Adrenal gland (tissue), 12 donors: ENCODE data around the gene ARHGEF10L. TPM values are rescaled to one million over a fixed set of nuclear protein-coding genes. Genes with fewer than 3 reads are reported as not detected.

Experiments
- DNase-seq, 7 donors: peaks; one replicate each; pipeline ENCODE4 v3.0.0-alpha.2; 2019 to 2020
- H3K27ac ChIP-seq, 5 donors: fragments of 200-600 bp; sonication (generic) in 4 of 5; 1 replicate in 3 of 5; 2 replicates in 2 of 5; pipeline versions ENCODE4 v1.5.1 to v1.8.0; 2016 to 2020; ENCODE audit warnings: mild to moderate bottlenecking in 1 of 5
- H3K27me3 ChIP-seq: fragments of 200-600 bp; 2 replicates; pipeline ENCODE4 v1.8.0; 2021
- H3K36me3 ChIP-seq, 2 donors: fragments of 200-600 bp; replicated peaks in 1 of 2; 1 replicate in 1 of 2; 2 replicates in 1 of 2; pipeline versions ENCODE4 v1.5.1 to v1.8.0; 2018 to 2022
- H3K4me1 ChIP-seq, 2 donors: fragments of 200-600 bp; replicated peaks in 1 of 2; 1 replicate in 1 of 2; 2 replicates in 1 of 2; pipeline versions ENCODE4 v1.5.1 to v1.8.0; 2018 to 2021
- H3K4me3 ChIP-seq, 4 donors: fragments of 200-600 bp; sonication (generic) in 3 of 4; one replicate each; pipeline ENCODE4 v1.5.1; 2016 to 2018
- H3K9me3 ChIP-seq, 3 donors: fragments of 200-600 bp; sonication (generic) in 1 of 3; replicated peaks in 1 of 3; 1 replicate in 2 of 3; 2 replicates in 1 of 3; pipeline versions ENCODE4 v1.5.1 to v1.8.0; 2016 to 2021
- CTCF ChIP-seq, 6 experiments: fragments of 450-650 bp in 4 of 6; fragments of 200-600 bp in 2 of 6; sonication (generic) in 1 of 6; IDR thresholded peaks; 1 replicate in 5 of 6; 2 replicates in 1 of 6; pipeline versions ENCODE4 v1.5.1 to v1.8.0; 2016 to 2021; ENCODE audit warnings: antibody characterized with exemption in 6 of 6, mild to moderate bottlenecking in 2 of 6, moderate library complexity in 1 of 6
- POLR2A ChIP-seq, 2 donors: fragments of 450-650 bp; IDR thresholded peaks; one replicate each; pipeline ENCODE4 v1.6.1; 2017; ENCODE audit warnings: antibody characterized with exemption in 2 of 2, mild to moderate bottlenecking in 2 of 2, moderate library complexity in 1 of 2
- WGBS, 4 donors: extraction: QIAGEN DNeasy Blood & Tissue Kit in 2 of 4; methylation state at CpG; one replicate each; pipeline versions ENCODE4 v1.1.5 to v1.1.7; 2013 to 2017; 5-methylcytosine and 5-hydroxymethylcytosine counted together
- intact Hi-C, 2 donors: fragments of 100-400 bp; cut with DNase I; formaldehyde crosslinking; loops; one replicate each; pipeline versions ENCODE4 v1.14.1 to v1.15.0; 2022 to 2023
- polyA plus RNA-seq, 3 donors: library from polyadenylated mRNA; stranded (reverse); fragments of 200-250 nt in 2 of 3; fragments of 350-450 nt in 1 of 3; fragmentation: Illumina TruSeq in 1 of 3; extraction: RNeasy Lipid Tissue Mini Kit (QIAGEN cat#74804) in 1 of 3; gene quantifications; one replicate each; pipeline ENCODE4 v1.2.3, GENCODE V29; 2013 to 2014
- total RNA-seq, 9 donors: library from RNA; depleted of rRNA in 4 of 9; stranded (reverse); fragments of >200 nt in 4 of 9; fragments of 120-200 nt in 1 of 9; fragmentation: NEBNext Ultra II Directional in 1 of 9; extraction: Animal tissue kit (Norgen Biotek cat#: 25700) in 1 of 9; gene quantifications; one replicate each; pipeline versions ENCODE4 v1.1.0 to v1.2.4, GENCODE V29; 2013 to 2023
- donor health status: healthy with polysubstance abuse.
- donor health status: Bipolar disorder and iron deficiency.
- donor health status: DM: yes; HTN: yes; CAD: no.
- donor health status: DM: no; HTN: no; CAD: no.
- donor health status: DM: no; HTN: no; CAD: no.
- donor health status: DM: yes; HTN: yes; CAD: no.

The ARHGEF10L gene
- total and polyA plus RNA-seq, 12 donors: 1.7 to 54.9 (median 30.1) TPM

GRCh38 chr1:17564458-17565393, 25.2 kb downstream of the ARHGEF10L start:
- no peaks in the 10 kb centered on the region for H3K36me3 ChIP-seq
- TF ChIP-seq CTCF (IDR thresholded peaks at IDR 0.05) (no peak), POLR2A (IDR thresholded peaks at IDR 0.05) (no peak)
- no peak overlapping the region for H3K27ac ChIP-seq
- 81 to 89% (median 86%) methylated on average over 14 to 16 of the region's 16 CpGs for WGBS, 4 donors
- H3K27me3 ChIP-seq: no peaks in the 10 kb centered on the region
- intact Hi-C loops: no loop called here
- no peak for DNase-seq
- H3K4me1 ChIP-seq: peaks cover 36 to 58% of the 10 kb centered on the region in 2 donors
- H3K4me3 ChIP-seq: no peak overlapping the region
- no peaks in the 10 kb centered on the region for H3K9me3 ChIP-seq

- TF ChIP-seq CTCF (IDR thresholded peaks at IDR 0.05) (no peak), POLR2A (IDR thresholded peaks at IDR 0.05) (no peak)
- Histone ChIP-seq H3K27ac (peak overlapping the region in 1 of 5 donors; percentile 99), H3K4me1 (peaks cover 43 to 56% of the 10 kb centered on the region in 2 donors), H3K27me3 (no peaks in the 10 kb centered on the region), H3K36me3 (no peaks in the 10 kb centered on the region), H3K9me3 (no peaks in the 10 kb centered on the region), H3K4me3 (no peak overlapping the region)
- intact Hi-C loops: no loop called here
- 66 to 79% (median 73%) methylated on average over 9 to 17 of the region's 17 CpGs for WGBS, 4 donors
- DNase-seq: no peak
Observed at GRCh38 chr1:17565461-17566252, 26.2 kb downstream of the ARHGEF10L start.

- Histone ChIP-seq H3K27ac (peak overlapping the region in 2 of 5 donors; percentile 97 to 99), H3K9me3 (no peaks in the 10 kb centered on the region), H3K27me3 (no peaks in the 10 kb centered on the region), H3K4me3 (no peak overlapping the region), H3K36me3 (no peaks in the 10 kb centered on the region), H3K4me1 (peaks cover 36 to 49% of the 10 kb centered on the region in 2 donors)
- intact Hi-C loops: no loop called here
- no peak for DNase-seq
- TF ChIP-seq POLR2A (IDR thresholded peaks at IDR 0.05) (no peak), CTCF (IDR thresholded peaks at IDR 0.05) (no peak)
- 87 to 100% (median 89%) methylated on average over 2 to 3 of the region's 3 CpGs for WGBS, 4 donors
Observed at GRCh38 chr1:17566417-17566816, 26.9 kb downstream of the ARHGEF10L start.

- no peaks in the 10 kb centered on the region for H3K9me3 ChIP-seq
- H3K36me3 ChIP-seq: no peaks in the 10 kb centered on the region
- H3K27me3 ChIP-seq: no peaks in the 10 kb centered on the region
- 60 to 66% (median 64%) methylated on average over 9 of the region's 9 CpGs for WGBS, 4 donors
- intact Hi-C loops: no loop called here
- TF ChIP-seq CTCF (IDR thresholded peaks at IDR 0.05): no peak
- no peak for TF ChIP-seq POLR2A (IDR thresholded peaks at IDR 0.05)
- H3K27ac ChIP-seq: peak overlapping the region in 2 of 5 donors; percentile 97 to 99
- H3K4me1 ChIP-seq: peaks cover 32 to 44% of the 10 kb centered on the region in 2 donors
- no peak overlapping the region for H3K4me3 ChIP-seq
- no peak for DNase-seq
Observed at GRCh38 chr1:17566892-17567291, 27.4 kb downstream of the ARHGEF10L start.
